ENCODE results near the gene PLEKHG4B. TPM values are rescaled to one million over a fixed set of nuclear protein-coding genes. Genes with fewer than 3 reads are reported as not detected.

PLEKHG4B gene
- total RNA-seq, 1 donor from 2014 or later = 2.0 TPM

GRCh38 chr5:188488-189481 is 96.8 kb downstream of the PLEKHG4B start:
- peak; percentile 93 for ATAC-seq
- peak; percentile 99 for TF ChIP-seq CTCF (IDR thresholded peaks at IDR 0.05)
- intact Hi-C loops (cut with DNase I) = no loop called here
- peaks cover 8% of the 10 kb centered on the region for H3K27me3 ChIP-seq
- H3K36me3 ChIP-seq = no peaks in the 10 kb centered on the region
- H3K27ac ChIP-seq = no peak overlapping the region
- DNase-seq = peak; percentile 94
- H3K4me3 ChIP-seq = no peak overlapping the region
- H3K4me1 ChIP-seq = peaks cover 4% of the 10 kb centered on the region
- H3K9me3 ChIP-seq = no peaks in the 10 kb centered on the region

- Histone ChIP-seq H3K4me1 (peaks cover 4% of the 10 kb centered on the region), H3K36me3 (no peaks in the 10 kb centered on the region), H3K27ac (no peak overlapping the region), H3K9me3 (no peaks in the 10 kb centered on the region), H3K4me3 (no peak overlapping the region), H3K27me3 (peaks cover 8% of the 10 kb centered on the region)
- DNase-seq = no peak
- TF ChIP-seq CTCF (IDR thresholded peaks at IDR 0.05) = no peak
- intact Hi-C loops (cut with DNase I) = no loop called here
- no peak for ATAC-seq
These were observed 97.5 kb downstream of the PLEKHG4B start for GRCh38 chr5:189486-189885.

GRCh38 chr5:189976-190365 is 98.0 kb downstream of the PLEKHG4B start:
- intact Hi-C loops (cut with DNase I) = no loop called here
- no peak for DNase-seq

GRCh38 chr5:190366-191035 is 98.5 kb downstream of the PLEKHG4B start:
- Histone ChIP-seq H3K4me1 (peaks cover 4% of the 10 kb centered on the region), H3K27ac (no peak overlapping the region), H3K4me3 (no peak overlapping the region), H3K36me3 (no peaks in the 10 kb centered on the region), H3K9me3 (no peaks in the 10 kb centered on the region), H3K27me3 (peaks cover 8% of the 10 kb centered on the region)
- intact Hi-C loops (cut with DNase I) = no loop called here
- ATAC-seq = no peak
- no peak for TF ChIP-seq CTCF (IDR thresholded peaks at IDR 0.05)
- DNase-seq = peak; percentile 58

More at GRCh38 chr5:189976-190365, 98.0 kb downstream of the PLEKHG4B start:
- TF ChIP-seq CTCF (IDR thresholded peaks at IDR 0.05) = no peak
- H3K4me1 ChIP-seq = peaks cover 4% of the 10 kb centered on the region
- H3K4me3 ChIP-seq = no peak overlapping the region
- no peaks in the 10 kb centered on the region for H3K36me3 ChIP-seq
- H3K9me3 ChIP-seq = no peaks in the 10 kb centered on the region
- no peak overlapping the region for H3K27ac ChIP-seq
- H3K27me3 ChIP-seq = peaks cover 8% of the 10 kb centered on the region
- ATAC-seq = no peak

- Histone ChIP-seq H3K9me3 (no peaks in the 10 kb centered on the region), H3K4me3 (no peak within 1 kb of the TSS), H3K36me3 (no peaks in the 10 kb centered on the region), H3K4me1 (peaks cover 4% of the 10 kb centered on the region), H3K27me3 (peaks cover 8% of the 10 kb centered on the region), H3K27ac (no peak within 1 kb of the TSS)
- intact Hi-C loops (cut with DNase I) = no loop called here
- ATAC-seq (peak; percentile 18), DNase-seq (peak; percentile 72)
- no peak for TF ChIP-seq CTCF (IDR thresholded peaks at IDR 0.05)
These were observed 99.3 kb downstream of the PLEKHG4B start, which contains the start of gene LRRC14B for GRCh38 chr5:191036-191948. Gene LRRC14B (plus strand): TSS chr5:191495. CDS start chr5:191539, 44 bp downstream.
